HepG2 (cell line): ENCODE results near the gene GRID1. TPM values are rescaled to one million over a fixed set of nuclear protein-coding genes. Genes with fewer than 3 reads are reported as not detected.

Experiments
- ATAC-seq: fragments of 200-7000 bp; cut with Tn5 transposase; 3 replicates; pipeline ENCODE4 v1.9.1; 2020; ENCODE audit warnings: mild to moderate bottlenecking, moderate library complexity
- BruUV-seq: library from RNA; stranded (reverse); fragments of 400-500 nt; replicated peaks from 2 replicates; lab custom pipeline; 2021; lab: Mats Ljungman, UMichigan
- CTCF ChIA-PET: fragments of 300-600 bp; formaldehyde crosslinking; extraction: SDS; loops from one replicate; lab custom pipeline; 2021; ENCODE audit warnings: low total read pairs, inconsistent platforms, low intra/inter-chr PET ratio; lab: Yijun Ruan, JAX
- POLR2A ChIA-PET: fragments of 350-600 bp; sonication (Branson Sonifier 250); formaldehyde crosslinking; loops from one replicate; lab custom pipeline; 2020; ENCODE audit warnings: antibody characterized with exemption, inconsistent platforms; lab: Yijun Ruan, JAX
- DNase-seq: peaks from one replicate; pipeline ENCODE4 v3.0.0-alpha.2; 2015; ENCODE audit warnings: low spot score
- FAIRE-seq: peaks from 3 replicates; lab custom pipeline; 2011; peaks lifted over from hg19 to GRCh38; lab: Jason Lieb, UNC
- H2AFZ ChIP-seq: one replicate; pipeline ENCODE4 v1.6.1; 2011; ENCODE audit warnings: low read length, inconsistent platforms
- H3K27ac ChIP-seq: fragments of 300-600 bp; 3 replicates; pipeline ENCODE4 v1.8.0; 2011; ENCODE audit warnings: mixed run types, mild to moderate bottlenecking, mixed read lengths, low read length, inconsistent platforms; ENCODE audit not compliant: insufficient read depth; ENCODE audit errors: extremely low read length
- H3K27me3 ChIP-seq, 2 experiments: fragments of 200-600 bp in 1 of 2; 2 replicates in 1 of 2; 3 replicates in 1 of 2; pipeline versions ENCODE4 v1.6.0 to v1.8.0; 2011; ENCODE audit warnings: low read length in 2 of 2, mild to moderate bottlenecking in 2 of 2, moderate library complexity in 2 of 2, inconsistent platforms in 1 of 2; ENCODE audit not compliant: insufficient read depth in 2 of 2, control insufficient read depth in 1 of 2
- H3K36me3 ChIP-seq, 2 experiments: fragments of 200-600 bp in 1 of 2; replicated peaks in 1 of 2; 2 replicates in 1 of 2; 3 replicates in 1 of 2; pipeline versions ENCODE4 v1.5.1 to v1.8.0; 2011; ENCODE audit warnings: low read length in 2 of 2, inconsistent platforms in 1 of 2; ENCODE audit not compliant: insufficient read depth in 2 of 2, control insufficient read depth in 1 of 2
- H3K4me1 ChIP-seq: 2 replicates; pipeline ENCODE4 v1.5.1; 2012; ENCODE audit warnings: low read length, inconsistent platforms; ENCODE audit not compliant: insufficient read depth
- H3K4me2 ChIP-seq: 2 replicates; pipeline ENCODE4 v1.6.0; 2011; ENCODE audit warnings: low read depth, low read length, inconsistent platforms
- H3K4me3 ChIP-seq, 3 experiments: fragments of 200-600 bp in 1 of 3; sonication (generic), shearing (Covaris generic) in 1 of 3; replicated peaks in 1 of 3; 2 replicates each; pipeline ENCODE4 v1.5.1; 2011 to 2016; ENCODE audit warnings: low read length in 3 of 3, inconsistent platforms in 2 of 3, low read depth in 2 of 3, mild to moderate bottlenecking in 2 of 3, control low read depth in 1 of 3, mixed read lengths in 1 of 3; ENCODE audit not compliant: insufficient read depth in 1 of 3
- H3K79me2 ChIP-seq: one replicate; pipeline ENCODE4 v1.6.1; 2011; ENCODE audit warnings: low read length, inconsistent platforms; ENCODE audit not compliant: insufficient read depth
- H3K9ac ChIP-seq: 2 replicates; pipeline ENCODE4 v1.6.0; 2011; ENCODE audit warnings: mild to moderate bottlenecking, low read depth, low read length, inconsistent platforms; ENCODE audit not compliant: insufficient read depth
- H3K9me3 ChIP-seq: 2 replicates; pipeline ENCODE4 v1.5.1; 2012; ENCODE audit warnings: mild to moderate bottlenecking, low read length
- H4K20me1 ChIP-seq: 2 replicates; pipeline ENCODE4 v1.6.0; 2011; ENCODE audit warnings: inconsistent platforms, mild to moderate bottlenecking, low read length, moderate library complexity; ENCODE audit not compliant: insufficient read depth
- ATF2 ChIP-seq: sonication (generic); formaldehyde crosslinking; IDR thresholded peaks from 2 replicates; pipeline ENCODE4 v1.4.0; 2020; ENCODE audit warnings: missing genetic modification reagents
- FOXP4 ChIP-seq: sonication (generic); formaldehyde crosslinking; IDR thresholded peaks from 2 replicates; pipeline ENCODE4 v1.4.0; 2020; ENCODE audit warnings: missing genetic modification reagents
- HINFP ChIP-seq: sonication (generic); formaldehyde crosslinking; IDR thresholded peaks from 2 replicates; pipeline ENCODE4 v1.4.0; 2020; ENCODE audit warnings: low read depth, mild to moderate bottlenecking, missing genetic modification reagents
- HOXA3 ChIP-seq: sonication (generic); formaldehyde crosslinking; IDR thresholded peaks from 2 replicates; pipeline ENCODE4 v1.5.0; 2020; ENCODE audit warnings: missing genetic modification reagents
- POLR2A ChIP-seq, 2 experiments: IDR thresholded peaks; 2 replicates each; pipeline ENCODE4 v1.6.1; 2011; ENCODE audit warnings: low read depth in 2 of 2, low read length in 2 of 2, mild to moderate bottlenecking in 1 of 2, moderate library complexity in 1 of 2; ENCODE audit not compliant: insufficient read depth in 1 of 2
- POLR2AphosphoS5 ChIP-seq: IDR thresholded peaks from 2 replicates; pipeline ENCODE4 v1.6.1; 2012; ENCODE audit warnings: low read depth, low read length
- RCOR2 ChIP-seq: IDR thresholded peaks from 2 replicates; pipeline ENCODE4 v1.6.1; 2016; ENCODE audit warnings: missing biosample characterization, missing genetic modification reagents
- SP140L ChIP-seq: sonication (generic); formaldehyde crosslinking; IDR thresholded peaks from 2 replicates; pipeline ENCODE4 v1.4.0; 2020; ENCODE audit warnings: missing genetic modification reagents, borderline replicate concordance
- ZIK1 ChIP-seq: sonication (generic); formaldehyde crosslinking; IDR thresholded peaks from 2 replicates; pipeline ENCODE4 v1.5.0; 2020; ENCODE audit warnings: mild to moderate bottlenecking, low read depth, missing genetic modification reagents, borderline replicate concordance
- ZMYM2 ChIP-seq: sonication (generic); formaldehyde crosslinking; IDR thresholded peaks from 2 replicates; pipeline ENCODE4 v1.8.0; 2022; ENCODE audit warnings: mild to moderate bottlenecking, missing genetic modification reagents
- ZNF567 ChIP-seq: sonication (generic); formaldehyde crosslinking; IDR thresholded peaks from 2 replicates; pipeline ENCODE4 v1.8.1; 2023; ENCODE audit warnings: mild to moderate bottlenecking, missing genetic modification reagents, borderline replicate concordance
- ZNF572 ChIP-seq: sonication (generic); formaldehyde crosslinking; IDR thresholded peaks from 2 replicates; pipeline ENCODE4 v1.5.1; 2020; ENCODE audit warnings: mild to moderate bottlenecking, missing genetic modification reagents
- ZNF629 ChIP-seq: sonication (generic); formaldehyde crosslinking; conservative IDR thresholded peaks from 2 replicates; pipeline ENCODE4 v1.5.0; 2020; ENCODE audit warnings: missing genetic modification reagents
- ZSCAN12 ChIP-seq: sonication (generic); formaldehyde crosslinking; IDR thresholded peaks from 2 replicates; pipeline ENCODE4 v1.9.0; 2021; ENCODE audit warnings: mild to moderate bottlenecking, missing genetic modification reagents
- ZZZ3 ChIP-seq: sonication (generic); formaldehyde crosslinking; IDR thresholded peaks from 2 replicates; pipeline ENCODE4 v1.4.0; 2020; ENCODE audit warnings: missing genetic modification reagents, mild to moderate bottlenecking, borderline replicate concordance
- WGBS: methylation state at CpG from one replicate; pipeline ENCODE4 v1.1.6; 2017; ENCODE audit warnings: low lambda C conversion rate; 5-methylcytosine and 5-hydroxymethylcytosine counted together
- in situ Hi-C: cut with HindIII; loops from 2 replicates; pipeline ENCODE4 v1.10.0; 2017; ENCODE audit warnings: low pct_unique_long_range_greater_than_20kb; ENCODE audit not compliant: extremely low pct_ligation_motif_present
- intact Hi-C: fragments of 100-400 bp; cut with micrococcal nuclease; formaldehyde crosslinking; loops from one replicate; pipeline ENCODE4 v1.10.0; 2022; ENCODE audit not compliant: unreplicated experiment
- polyA plus RNA-seq, 8 experiments: library from polyadenylated mRNA; depleted of rRNA in 3 of 8; stranded (reverse) in 7 of 8; unstranded in 1 of 8; fragments of >200 nt; fragmentation: Illumina TruSeq in 4 of 8; extraction: Trizol in 4 of 8; gene quantifications; 2 replicates each; pipeline versions ENCODE4 v1.2.1 to v1.2.3, GENCODE V29; 2011 to 2016; ENCODE audit warnings: low read depth in 4 of 8, missing spikeins in 1 of 8, mixed read lengths in 1 of 8; ENCODE audit not compliant: insufficient read depth in 1 of 8
- total RNA-seq, 5 experiments: library from RNA; depleted of rRNA; stranded (reverse); fragments of >200 nt; fragmentation: Illumina TruSeq; extraction: Trizol; gene quantifications; 2 replicates each; pipeline ENCODE4 v1.2.3, GENCODE V29; 2016; ENCODE audit warnings: low read depth in 1 of 5
- TF ChIP-seq, protein P1 (sequence below): sonication (generic); formaldehyde crosslinking; IDR thresholded peaks from 2 replicates; pipeline ENCODE4 v1.5.0; 2020; ENCODE audit warnings: mild to moderate bottlenecking, missing genetic modification reagents, borderline replicate concordance

GRID1 gene
- total and polyA plus RNA-seq, 2 of the 13 experiments (the other 11 are each of a cell fraction or from before 2014, with no cell fraction given), result 0.05 TPM; not detected in 1

GRCh38 chr10:85868627-85869499, 497.7 kb downstream of the GRID1 start (continued):
- TF ChIP-seq ATF2 (CRISPR knock-in tag), result no peak
- TF ChIP-seq HOXA3 (CRISPR knock-in tag), result no peak
- TF ChIP-seq ZSCAN12, result no peak
- no peak for TF ChIP-seq RCOR2 (CRISPR knock-in tag)
- no peak for TF ChIP-seq ZMYM2
- TF ChIP-seq SP140L (CRISPR knock-in tag), result no peak
- TF ChIP-seq ZZZ3 (CRISPR knock-in tag), result no peak
- TF ChIP-seq POLR2A (IDR thresholded peaks at IDR 0.05; ENCODE audit: insufficient read depth in 1 of 2, low read depth in 2 of 2, low read length in 2 of 2), result no peak
- no peak for TF ChIP-seq ZIK1 (CRISPR knock-in tag)

- Histone ChIP-seq H2AFZ (no peak overlapping the region), H3K4me1 (no peaks in the 10 kb centered on the region), H3K79me2 (no peaks in the 10 kb centered on the region), H3K27me3 (no peaks in the 10 kb centered on the region), H3K4me3 (no peak overlapping the region), H3K4me2 (no peak overlapping the region), H3K27ac (no peak overlapping the region), H3K36me3 (no peaks in the 10 kb centered on the region), H3K9me3 (no peaks in the 10 kb centered on the region), H3K9ac (no peak overlapping the region), H4K20me1 (no peaks in the 10 kb centered on the region)
- POLR2A ChIA-PET, result no interaction called here
- BruUV-seq, result no TSS peak
- CTCF ChIA-PET, result no interaction called here
- ATAC-seq, result no peak
- FAIRE-seq, result no peak
- no peak for DNase-seq
- in situ Hi-C loops, result no loop called here
- 0% methylated on average over 3 of the region's 3 CpGs for WGBS
- intact Hi-C loops, result no loop called here
- no peak for TF ChIP-seq ZNF567 (CRISPR knock-in tag)
- TF ChIP-seq, protein P1, sequence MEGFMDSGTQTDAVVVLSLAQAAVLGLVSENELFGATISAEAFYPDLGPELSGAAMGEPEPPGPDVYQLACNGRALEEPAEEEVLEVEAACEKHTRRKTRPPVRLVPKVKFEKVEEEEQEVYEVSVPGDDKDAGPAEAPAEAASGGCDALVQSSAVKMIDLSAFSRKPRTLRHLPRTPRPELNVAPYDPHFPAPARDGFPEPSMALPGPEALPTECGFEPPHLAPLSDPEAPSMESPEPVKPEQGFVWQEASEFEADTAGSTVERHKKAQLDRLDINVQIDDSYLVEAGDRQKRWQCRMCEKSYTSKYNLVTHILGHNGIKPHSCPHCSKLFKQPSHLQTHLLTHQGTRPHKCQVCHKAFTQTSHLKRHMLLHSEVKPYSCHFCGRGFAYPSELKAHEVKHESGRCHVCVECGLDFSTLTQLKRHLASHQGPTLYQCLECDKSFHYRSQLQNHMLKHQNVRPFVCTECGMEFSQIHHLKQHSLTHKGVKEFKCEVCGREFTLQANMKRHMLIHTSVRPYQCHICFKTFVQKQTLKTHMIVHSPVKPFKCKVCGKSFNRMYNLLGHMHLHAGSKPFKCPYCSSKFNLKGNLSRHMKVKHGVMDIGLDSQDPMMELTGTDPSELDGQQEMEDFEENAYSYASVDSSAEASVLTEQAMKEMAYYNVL (CRISPR knock-in tag), result no peak
- TF ChIP-seq ZNF629 (CRISPR knock-in tag), result no peak
- no peak for TF ChIP-seq POLR2AphosphoS5
- no peak for TF ChIP-seq ZNF572 (CRISPR knock-in tag)
- TF ChIP-seq HINFP (CRISPR knock-in tag), result no peak
- TF ChIP-seq FOXP4 (CRISPR knock-in tag), result no peak
Measured at GRCh38 chr10:85864868-85865526, 501.6 kb downstream of the GRID1 start.
